T-cell (primary cell): ENCODE measurements around the gene THAP7. TPM values are rescaled to one million over a fixed set of nuclear protein-coding genes. Genes with fewer than 3 reads are reported as not detected.
A peak's percentile ranks its signal among the peaks of the same experiment; 100 is the strongest.

ENCODE experiments used
- ATAC-seq, 4 experiments: fragments of 200-7000 bp in 3 of 4; fragments of 150-1000 bp in 1 of 4; cut with Tn5 transposase; replicated peaks in 1 of 4; 1 replicate in 3 of 4; 2 replicates in 1 of 4; pipeline ENCODE4 v1.10.0; 2021; ENCODE audit warnings: moderate library complexity in 3 of 4, mild to moderate bottlenecking in 2 of 4, moderate number of reproducible peaks in 1 of 4
- CTCF ChIA-PET, 2 donors: fragments of 300-600 bp; sonication (Branson Sonifier 250); formaldehyde crosslinking; loops; one replicate each; lab custom pipeline; 2022; ENCODE audit warnings: antibody characterized with exemption in 2 of 2; lab: Charles Lee
- POLR2A ChIA-PET, 2 donors: fragments of 300-600 bp; sonication (Branson Sonifier 250); formaldehyde crosslinking; loops; one replicate each; lab custom pipeline; 2022; ENCODE audit warnings: antibody characterized with exemption in 2 of 2; lab: Charles Lee
- DNase-seq, 35 experiments: peaks; one replicate each; pipeline versions ENCODE4 v3.0.0 to v3.0.0-alpha.2; 2013 to 2023
- H3K27ac ChIP-seq: one replicate; pipeline ENCODE4 v1.5.1; 2013; ENCODE audit warnings: low read length
- H3K27me3 ChIP-seq, 2 experiments: replicated peaks in 1 of 2; 1 replicate in 1 of 2; 2 replicates in 1 of 2; pipeline versions ENCODE4 v1.6.1 to v1.7.0; 2013; ENCODE audit warnings: low read length in 1 of 2, mixed read lengths in 1 of 2; ENCODE audit not compliant: control insufficient read depth in 2 of 2, insufficient read depth in 2 of 2; ENCODE audit errors: extremely low read depth in 1 of 2
- H3K36me3 ChIP-seq, 2 donors: 1 replicate in 1 of 2; 2 replicates in 1 of 2; pipeline versions ENCODE4 v1.6.1 to v1.7.0; 2013; ENCODE audit warnings: low read length in 1 of 2; ENCODE audit not compliant: control insufficient read depth in 2 of 2, insufficient read depth in 1 of 2; ENCODE audit errors: extremely low read depth in 1 of 2
- H3K4me1 ChIP-seq, 2 experiments: 1 replicate in 1 of 2; 2 replicates in 1 of 2; pipeline versions ENCODE4 v1.6.1 to v1.7.0; 2013; ENCODE audit warnings: low read length in 2 of 2, mixed read lengths in 1 of 2; ENCODE audit not compliant: insufficient read depth in 2 of 2, control insufficient read depth in 1 of 2; ENCODE audit errors: extremely low read depth in 1 of 2
- H3K4me3 ChIP-seq, 2 donors: 1 replicate in 1 of 2; 2 replicates in 1 of 2; pipeline versions ENCODE4 v1.5.1 to v1.7.0; 2013; ENCODE audit warnings: mild to moderate bottlenecking in 2 of 2, low read length in 1 of 2, moderate library complexity in 1 of 2; ENCODE audit not compliant: control insufficient read depth in 1 of 2; ENCODE audit errors: extremely low read depth in 1 of 2
- H3K9me3 ChIP-seq: 2 replicates; pipeline ENCODE4 v1.7.0; 2013
- H3K27ac Mint-ChIP-seq, 2 donors: one replicate each; pipeline ENCODE4 v1.8.0; 2020 to 2021; ENCODE audit warnings: mild to moderate bottlenecking in 2 of 2, mixed read lengths in 2 of 2
- H3K27me3 Mint-ChIP-seq, 2 donors: one replicate each; pipeline ENCODE4 v1.8.0; 2021 to 2022; ENCODE audit warnings: mixed read lengths in 2 of 2
- H3K36me3 Mint-ChIP-seq: one replicate; pipeline ENCODE4 v1.8.0; 2021; ENCODE audit warnings: mixed read lengths
- H3K4me1 Mint-ChIP-seq, 3 donors: one replicate each; pipeline ENCODE4 v1.8.0; 2020 to 2022; ENCODE audit warnings: mixed read lengths in 3 of 3, mild to moderate bottlenecking in 1 of 3
- H3K4me3 Mint-ChIP-seq, 3 donors: one replicate each; pipeline ENCODE4 v1.8.0; 2020 to 2022; ENCODE audit warnings: mild to moderate bottlenecking in 3 of 3, mixed read lengths in 3 of 3, moderate library complexity in 3 of 3
- H3K9me3 Mint-ChIP-seq, 3 donors: one replicate each; pipeline ENCODE4 v1.8.0; 2020 to 2022; ENCODE audit warnings: mixed read lengths in 3 of 3
- WGBS: methylation state at CpG from one replicate; pipeline ENCODE4 v1.1.5; 2013; ENCODE audit warnings: missing lambda C conversion rate; ENCODE audit not compliant: insufficient coverage; 5-methylcytosine and 5-hydroxymethylcytosine counted together
- total RNA-seq, 35 experiments: library from RNA in 6 of 35; stranded (reverse) in 6 of 35; fragments of 120-200 nt in 1 of 35; gene quantifications; one replicate each; pipeline versions ENCODE4 v1.2.1 to v1.2.4 and lab custom pipeline; 2013 to 2026

THAP7 gene
- total RNA-seq, 5 donors from 2014 or later (not counting 1 experiment from before 2014, with no cell fraction given), result 46.4 to 61.1 (median 56.8) TPM

DNA sequence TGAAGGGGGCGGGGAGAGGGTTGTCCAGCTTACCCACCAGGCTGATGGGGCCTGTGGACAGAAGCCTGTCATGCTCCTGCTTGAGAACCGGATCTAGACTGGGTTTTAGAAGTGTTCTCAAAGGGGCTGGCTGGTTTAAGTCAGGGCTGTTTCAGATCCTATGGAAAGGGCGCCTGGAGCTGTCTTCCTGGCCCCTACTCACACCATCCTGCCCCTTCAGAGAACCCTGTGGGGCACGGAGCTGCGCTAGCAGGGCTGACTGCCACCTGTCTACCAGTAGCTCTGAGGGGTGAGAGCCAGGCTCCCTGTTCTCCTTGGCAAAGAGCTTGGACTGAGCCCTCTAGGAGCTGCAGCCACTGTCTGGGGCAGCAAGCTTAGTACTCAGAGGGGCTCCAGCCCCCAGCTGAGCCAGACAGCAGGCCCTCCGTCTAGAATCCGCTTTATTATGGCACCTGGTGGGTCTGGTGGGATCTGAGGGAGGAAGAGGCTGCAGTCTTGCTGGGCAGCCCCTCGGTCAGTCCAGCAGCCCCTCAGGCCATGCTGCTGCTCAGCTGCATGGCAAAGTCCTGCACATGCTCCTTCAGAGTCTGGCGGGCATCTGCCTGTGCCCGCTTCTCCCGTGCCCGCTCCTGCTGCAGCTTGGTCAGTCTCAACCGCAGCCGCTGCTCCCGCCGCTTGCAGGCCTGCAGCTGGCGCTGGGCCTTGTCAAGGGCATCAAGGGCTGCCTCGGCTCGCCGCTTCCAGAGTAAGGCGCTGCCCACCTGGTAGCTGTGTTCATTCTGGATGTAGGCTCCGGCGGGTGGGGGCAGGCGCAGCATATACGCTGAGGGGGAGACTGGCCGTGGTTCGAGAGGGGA is 2.3 kb downstream of the THAP7 start:
- DNase-seq, result no peak
- H3K36me3 ChIP-seq, result peaks cover 7 to 40% of the 10 kb centered on the region in 2 donors
- Mint-ChIP-seq H3K9me3 (no peaks in the 10 kb centered on the region), H3K4me1 (peaks cover 39 to 43% (median 43%) of the 10 kb centered on the region in 3 donors), H3K4me3 (peak overlapping the region; percentile 94 to 96 (median 95)), H3K36me3 (no peaks in the 10 kb centered on the region), H3K27me3 (no peaks in the 10 kb centered on the region), H3K27ac (peak overlapping the region; percentile 77 to 100)
- peaks cover 0 to 2% of the 10 kb centered on the region in 2 experiments for H3K27me3 ChIP-seq
- H3K4me1 ChIP-seq, result peaks cover 12 to 46% of the 10 kb centered on the region in 2 experiments
- peak overlapping the region; percentile 95 for H3K27ac ChIP-seq
- ChIA-PET CTCF (no interaction called here), POLR2A (no interaction called here)
- no peak for ATAC-seq
- H3K9me3 ChIP-seq, result no peaks in the 10 kb centered on the region
- WGBS, result 95% methylated on average over 25 of the region's 27 CpGs
- no peak overlapping the region for H3K4me3 ChIP-seq

DNA sequence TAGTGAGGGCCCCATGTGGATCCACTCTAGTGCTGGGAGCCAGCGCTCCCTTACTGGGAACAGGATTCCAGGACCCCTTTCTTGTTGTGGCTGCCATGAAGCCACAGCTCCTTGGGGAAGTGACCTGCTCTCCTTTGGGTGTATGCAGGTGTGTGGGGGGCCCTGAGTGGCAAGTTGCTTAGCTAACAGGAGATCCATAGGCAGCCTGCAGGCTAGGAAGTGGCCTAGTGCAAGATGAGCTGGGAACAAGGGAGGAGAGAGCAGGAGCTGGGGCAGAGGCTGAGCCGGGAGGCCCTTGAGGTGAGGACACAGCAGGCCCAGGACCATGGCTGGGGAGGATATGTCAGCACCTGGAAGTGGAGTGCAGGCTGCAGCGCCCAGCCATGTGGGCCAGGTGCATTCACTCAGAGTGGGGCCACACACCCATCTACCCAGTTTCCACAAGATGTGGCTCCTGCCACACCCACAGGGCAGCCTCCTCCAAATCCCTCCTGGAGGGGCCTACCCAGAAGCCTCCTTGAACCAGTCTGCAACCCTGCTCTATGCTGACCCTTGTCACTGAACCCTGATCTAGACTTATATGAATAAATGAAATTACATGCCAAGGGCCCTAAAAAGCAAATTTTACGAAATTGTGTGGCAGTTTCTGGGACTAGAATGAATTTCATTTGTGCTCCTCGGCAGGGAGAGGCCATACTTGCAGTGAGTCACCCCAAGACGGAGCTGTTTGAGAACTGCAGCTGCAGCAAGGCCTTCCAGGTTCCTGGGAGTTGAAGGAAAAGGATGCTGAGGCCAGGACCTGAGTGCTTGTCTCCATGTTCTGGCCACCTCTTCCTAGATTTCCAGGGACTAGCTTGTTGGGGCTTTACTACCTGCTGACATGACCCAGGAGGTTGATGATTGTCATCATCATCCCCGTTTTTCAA is 3.2 kb downstream of the THAP7 start:
- 64% methylated on average over 6 of the region's 7 CpGs for WGBS
- H3K4me1 ChIP-seq, result peaks cover 12 to 44% of the 10 kb centered on the region in 2 experiments
- Mint-ChIP-seq H3K27me3 (no peaks in the 10 kb centered on the region), H3K36me3 (no peaks in the 10 kb centered on the region), H3K27ac (peak overlapping the region; percentile 22 to 23), H3K4me1 (peaks cover 33 to 42% (median 42%) of the 10 kb centered on the region in 3 donors), H3K9me3 (no peaks in the 10 kb centered on the region), H3K4me3 (peak overlapping the region in 2 of 3 donors; percentile 6 to 17)
- H3K4me3 ChIP-seq, result no peak overlapping the region
- H3K27ac ChIP-seq, result no peak overlapping the region
- POLR2A ChIA-PET, result no interaction called here
- CTCF ChIA-PET, result no interaction called here
- DNase-seq, result no peak
- ATAC-seq, result no peak
- H3K9me3 ChIP-seq, result no peaks in the 10 kb centered on the region
- peaks cover 0 to 2% of the 10 kb centered on the region in 2 experiments for H3K27me3 ChIP-seq
- H3K36me3 ChIP-seq, result peaks cover 12 to 45% of the 10 kb centered on the region in 2 donors

DNA sequence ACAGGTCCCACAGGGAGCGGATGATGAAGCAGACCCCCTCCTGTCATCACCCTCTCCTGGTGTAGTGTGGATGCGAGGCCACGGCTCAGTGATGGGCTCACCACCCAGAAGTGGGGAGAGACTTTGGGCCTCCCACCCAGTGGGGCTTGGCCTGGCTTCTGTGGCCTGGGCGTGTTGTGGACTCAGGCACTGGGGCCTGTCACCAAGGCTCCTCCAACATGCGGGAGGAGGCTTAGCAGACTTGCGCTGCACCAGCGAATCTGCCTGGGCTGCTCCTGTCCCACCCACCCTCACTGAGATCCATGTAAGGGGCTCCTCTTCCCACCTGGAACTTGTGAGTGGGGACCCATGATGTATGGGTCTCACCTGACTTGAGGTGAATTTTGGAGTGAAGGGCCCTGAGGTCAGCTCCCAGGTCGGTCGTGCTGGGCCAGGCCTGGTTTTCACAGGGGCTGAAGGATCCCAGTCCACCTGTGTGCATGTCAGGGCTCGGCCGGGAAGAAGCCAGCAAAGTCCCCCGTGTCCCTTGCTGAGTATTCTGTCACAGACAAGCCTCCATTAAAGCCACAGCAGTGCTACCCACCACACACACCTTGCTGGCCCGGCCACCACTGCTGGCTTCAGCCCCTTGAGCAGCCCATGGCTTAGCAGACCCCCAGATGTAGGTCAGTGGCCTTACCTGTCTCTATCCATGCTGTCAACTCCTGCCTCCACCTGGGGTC is 4.2 kb downstream of the THAP7 start:
- ATAC-seq, result no peak
- no peak overlapping the region for H3K4me3 Mint-ChIP-seq

DNA sequence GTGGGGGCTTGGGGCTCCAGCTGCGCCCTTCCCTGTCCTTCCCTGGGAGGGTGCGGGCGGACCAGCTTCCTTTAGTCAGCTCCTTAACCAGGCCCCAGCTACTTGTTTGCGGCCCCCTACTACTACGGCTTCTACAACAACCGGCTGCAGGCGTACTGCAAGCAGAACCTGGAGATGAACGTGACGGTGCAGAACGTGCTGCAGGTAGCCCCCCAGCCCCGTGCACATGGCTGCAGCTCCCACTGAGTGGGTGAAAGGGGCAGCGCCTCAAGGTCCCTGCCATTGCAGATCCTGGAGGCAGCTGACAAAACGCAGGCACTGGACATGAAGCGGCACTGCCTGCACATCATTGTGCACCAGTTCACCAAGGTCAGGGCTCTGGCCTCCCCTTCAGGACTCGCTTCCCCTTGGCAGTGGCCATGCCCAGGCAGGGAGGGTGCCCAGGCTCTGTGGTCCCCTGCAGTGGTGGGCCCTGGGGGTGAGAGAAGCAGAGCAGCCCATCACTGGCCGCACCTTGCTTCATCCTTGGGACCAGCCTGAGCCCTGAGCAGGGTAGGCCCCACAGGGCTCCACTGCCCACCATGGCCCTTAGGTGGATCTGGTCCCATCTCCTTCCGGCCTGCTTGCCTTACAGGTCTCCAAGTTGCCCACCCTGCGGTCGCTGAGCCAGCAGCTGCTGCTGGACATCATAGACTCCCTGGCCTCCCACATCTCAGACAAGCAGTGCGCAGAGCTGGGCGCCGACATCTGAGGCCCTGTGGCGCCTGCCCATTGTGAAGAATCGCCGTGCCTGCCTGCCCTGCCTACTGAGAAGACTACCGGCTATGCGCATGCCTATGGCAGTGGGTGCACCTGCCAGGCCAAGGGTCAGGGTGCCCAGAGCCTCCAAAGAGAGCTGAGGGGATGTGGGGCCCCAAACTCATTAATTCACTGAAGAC is 5.1 kb downstream of the THAP7 start:
- CTCF ChIA-PET, result no interaction called here
- Mint-ChIP-seq H3K4me3 (no peak overlapping the region), H3K4me1 (peaks cover 22 to 30% (median 25%) of the 10 kb centered on the region in 3 donors), H3K9me3 (no peaks in the 10 kb centered on the region), H3K36me3 (no peaks in the 10 kb centered on the region), H3K27ac (no peak overlapping the region), H3K27me3 (no peaks in the 10 kb centered on the region)
- no peak for DNase-seq
- POLR2A ChIA-PET, result no interaction called here
- peaks cover 12 to 63% of the 10 kb centered on the region in 2 donors for H3K36me3 ChIP-seq
- H3K27ac ChIP-seq, result no peak overlapping the region
- WGBS, result 94% methylated on average over 23 of the region's 27 CpGs
- H3K4me1 ChIP-seq, result peaks cover 7 to 33% of the 10 kb centered on the region in 2 experiments
- no peak overlapping the region for H3K4me3 ChIP-seq
- no peaks in the 10 kb centered on the region for H3K9me3 ChIP-seq
- ATAC-seq, result no peak
- H3K27me3 ChIP-seq, result peaks cover 0 to 2% of the 10 kb centered on the region in 2 experiments

More for the DNA sequence above, 4.2 kb downstream of the THAP7 start:
- no peaks in the 10 kb centered on the region for H3K27me3 Mint-ChIP-seq
- Histone ChIP-seq H3K27me3 (peaks cover 0 to 2% of the 10 kb centered on the region in 2 experiments), H3K4me1 (peaks cover 7 to 35% of the 10 kb centered on the region in 2 experiments), H3K9me3 (no peaks in the 10 kb centered on the region), H3K27ac (no peak overlapping the region), H3K4me3 (no peak overlapping the region), H3K36me3 (peaks cover 12 to 55% of the 10 kb centered on the region in 2 donors)
- DNase-seq, result no peak
- WGBS, result 87% methylated on average over 9 of the region's 13 CpGs
- no peaks in the 10 kb centered on the region for H3K36me3 Mint-ChIP-seq
- no peak overlapping the region for H3K27ac Mint-ChIP-seq
- CTCF ChIA-PET, result no interaction called here
- POLR2A ChIA-PET, result no interaction called here
- H3K9me3 Mint-ChIP-seq, result no peaks in the 10 kb centered on the region
- H3K4me1 Mint-ChIP-seq, result peaks cover 24 to 32% (median 32%) of the 10 kb centered on the region in 3 donors

DNA sequence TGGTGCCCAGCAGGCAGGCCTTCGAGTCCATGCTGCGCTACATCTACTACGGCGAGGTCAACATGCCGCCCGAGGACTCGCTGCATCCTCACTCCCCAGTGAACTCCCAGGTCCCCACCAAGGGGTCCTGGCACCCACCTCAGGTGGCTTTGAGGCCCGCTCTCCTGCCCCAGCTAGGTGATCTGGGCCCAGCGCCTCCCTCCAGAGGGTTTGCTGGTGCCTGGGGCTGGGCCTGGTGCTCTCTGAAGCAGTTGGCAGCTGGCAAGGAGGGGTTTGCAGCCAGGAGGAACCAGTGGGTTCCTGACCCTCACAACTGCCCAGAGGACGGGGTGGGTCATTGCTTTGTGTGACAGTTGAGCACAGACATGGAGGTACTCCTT is 5.9 kb downstream of the THAP7 start:
- H3K4me1 Mint-ChIP-seq, result peaks cover 17 to 22% (median 19%) of the 10 kb centered on the region in 3 donors
- H3K4me3 Mint-ChIP-seq, result no peak overlapping the region
- Histone ChIP-seq H3K27ac (no peak overlapping the region), H3K27me3 (peaks cover 0 to under 1% of the 10 kb centered on the region in 2 experiments), H3K9me3 (no peaks in the 10 kb centered on the region), H3K4me3 (no peak overlapping the region), H3K36me3 (peaks cover 15 to 65% of the 10 kb centered on the region in 2 donors), H3K4me1 (peaks cover 7 to 27% of the 10 kb centered on the region in 2 experiments)
- DNase-seq (no peak), ATAC-seq (no peak)
- WGBS, result 93% methylated on average over 10 of the region's 10 CpGs
- ChIA-PET CTCF (no interaction called here), POLR2A (no interaction called here)
- H3K36me3 Mint-ChIP-seq, result no peaks in the 10 kb centered on the region
- no peak overlapping the region for H3K27ac Mint-ChIP-seq
- no peaks in the 10 kb centered on the region for H3K9me3 Mint-ChIP-seq
- H3K27me3 Mint-ChIP-seq, result no peaks in the 10 kb centered on the region
